KBM-7 (cell line): ENCODE data around the gene CCNI.
"Not testable (repeated sequence)": the region's sequence is repeated elsewhere in the genome, so short reads cannot be mapped to it uniquely, and the experiment has no call there.

Experiments
- DNase-seq: peaks from one replicate; pipeline ENCODE4 v3.0.0-alpha.2; 2015
- in situ Hi-C: fragments of 300-500 bp; cut with MboI; formaldehyde crosslinking; loops from 2 replicates; pipeline ENCODE4 v1.14.3; 2020; ENCODE audit warnings: low sequenced_read_pairs, low pct_unique_long_range_greater_than_20kb, mixed read lengths

Gene CCNI

DNA sequence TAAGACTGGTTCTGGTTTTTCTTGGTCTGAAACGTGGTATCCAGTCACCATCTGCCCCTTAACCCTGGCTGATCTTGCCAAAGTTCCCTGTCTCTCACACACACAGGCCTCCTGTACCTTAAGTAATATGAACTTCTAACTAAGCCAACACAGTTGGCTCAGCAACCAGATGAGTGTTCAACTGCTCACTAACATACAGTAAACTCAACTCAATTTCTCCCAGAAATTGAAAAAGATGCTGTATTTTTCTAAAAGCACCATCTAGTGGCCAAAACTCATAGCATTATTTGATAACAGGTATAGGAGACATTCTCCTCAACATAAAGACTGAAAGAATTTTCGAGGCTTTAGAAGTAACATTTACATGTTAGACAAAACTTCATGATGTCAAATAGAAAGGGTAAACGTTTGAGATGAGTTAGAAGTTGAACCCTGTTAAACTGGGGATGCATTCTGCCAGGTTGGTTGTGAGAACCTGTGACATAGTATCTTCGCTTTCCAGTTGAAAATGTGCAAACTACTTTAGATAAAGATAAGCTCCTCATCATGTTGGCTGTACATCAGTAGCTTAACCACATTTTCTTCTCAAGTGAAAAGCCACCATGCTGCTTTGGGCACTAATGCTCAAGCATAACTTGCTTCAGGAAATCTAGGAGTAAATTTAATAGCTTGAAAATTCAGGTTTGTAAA, 31.2 kb downstream of the CCNI start:
- in situ Hi-C loops = no loop called here
- DNase-seq = peak; percentile 52

DNA sequence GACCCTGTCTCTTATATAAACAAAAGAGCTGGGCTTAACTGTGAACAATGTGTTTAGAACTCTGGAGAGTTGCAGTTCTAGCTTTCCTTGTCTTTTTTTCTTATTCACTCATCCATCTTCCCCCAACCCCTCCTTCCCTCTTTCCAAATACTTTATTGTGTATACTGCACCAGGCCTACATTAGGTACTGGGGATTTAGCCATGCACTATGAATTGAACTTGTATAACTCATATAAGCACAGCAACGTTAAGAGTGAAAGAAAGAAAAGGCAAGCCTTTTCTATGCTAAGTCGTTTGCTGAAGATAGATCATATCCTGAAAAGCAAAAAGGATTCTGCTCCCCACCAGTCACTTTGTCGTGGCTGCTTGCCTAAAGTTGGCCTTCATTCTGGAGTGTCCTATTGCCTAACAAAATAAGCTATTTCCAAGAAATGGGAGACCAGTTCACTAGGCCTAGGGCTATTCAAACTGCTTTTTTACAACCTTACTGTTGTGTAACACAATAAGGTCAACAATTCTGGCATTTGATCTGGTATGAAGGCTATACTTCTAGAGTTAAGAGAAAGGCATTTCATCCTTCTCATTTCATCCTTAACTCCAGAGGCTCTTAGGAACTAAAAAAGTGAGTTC, 32.2 kb downstream of the CCNI start:
- no peak for DNase-seq
- in situ Hi-C loops = no loop called here

DNA sequence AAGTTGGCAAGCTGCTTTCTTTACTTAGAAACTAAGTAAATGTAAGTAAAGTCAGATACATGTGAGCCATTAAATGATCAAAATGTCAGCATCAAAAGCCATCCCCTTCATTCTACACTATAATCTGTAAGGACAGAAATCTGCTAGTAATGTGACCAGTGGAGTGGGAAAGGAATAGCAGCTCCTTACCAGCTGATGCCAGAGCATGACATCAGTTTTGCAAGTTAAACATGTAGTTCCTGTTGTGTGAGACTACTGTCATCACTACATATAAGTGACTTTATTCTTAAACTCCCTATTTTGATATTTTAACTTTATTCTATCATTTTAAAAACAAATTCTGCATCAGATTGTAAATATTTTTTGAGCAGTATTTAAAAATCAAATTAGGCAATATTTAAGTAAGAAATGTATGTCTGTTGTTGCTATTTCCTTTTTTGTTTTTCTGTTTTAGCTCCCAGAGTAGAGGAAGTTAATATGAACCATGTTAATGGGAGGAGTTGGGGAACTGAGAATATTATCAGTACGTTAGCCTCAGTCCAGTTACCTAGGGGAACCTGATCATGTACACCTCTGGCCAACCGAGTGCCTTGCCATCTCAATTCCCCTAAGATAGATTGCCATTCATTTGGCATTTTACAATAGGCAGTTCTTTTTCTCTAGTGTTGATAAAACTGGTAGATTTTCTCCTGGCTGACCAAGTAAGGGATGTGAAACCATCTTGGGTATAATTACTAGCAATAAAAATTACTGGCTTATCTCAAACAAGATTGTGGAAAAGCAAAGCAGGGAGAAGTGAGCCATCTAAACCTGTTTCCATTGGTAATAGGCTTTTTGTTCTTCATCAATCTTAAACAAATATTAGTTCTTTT, 34.7 kb downstream of the CCNI start:
- DNase-seq = peak; percentile 38
- in situ Hi-C loops = no loop called here

DNA sequence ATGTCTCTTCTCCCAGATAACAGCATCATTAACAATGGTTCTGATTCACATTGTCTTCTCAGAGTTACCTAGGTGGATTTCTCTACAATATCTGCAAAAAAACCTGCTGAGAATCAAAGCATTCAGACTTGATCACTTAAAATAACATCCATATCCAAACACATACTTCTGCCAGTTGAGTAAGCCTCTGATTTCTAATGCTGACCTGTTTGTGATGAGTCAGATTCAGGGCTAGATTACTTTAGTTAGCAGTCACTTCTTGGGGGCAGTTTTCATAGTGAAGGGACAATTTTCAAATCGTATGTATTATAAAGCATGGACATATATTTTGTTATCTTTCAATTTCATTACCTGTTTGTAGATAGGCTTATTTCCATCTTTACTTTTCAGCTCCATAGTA, 35.5 kb downstream of the CCNI start:
- in situ Hi-C loops = no loop called here
- DNase-seq = no peak

DNA sequence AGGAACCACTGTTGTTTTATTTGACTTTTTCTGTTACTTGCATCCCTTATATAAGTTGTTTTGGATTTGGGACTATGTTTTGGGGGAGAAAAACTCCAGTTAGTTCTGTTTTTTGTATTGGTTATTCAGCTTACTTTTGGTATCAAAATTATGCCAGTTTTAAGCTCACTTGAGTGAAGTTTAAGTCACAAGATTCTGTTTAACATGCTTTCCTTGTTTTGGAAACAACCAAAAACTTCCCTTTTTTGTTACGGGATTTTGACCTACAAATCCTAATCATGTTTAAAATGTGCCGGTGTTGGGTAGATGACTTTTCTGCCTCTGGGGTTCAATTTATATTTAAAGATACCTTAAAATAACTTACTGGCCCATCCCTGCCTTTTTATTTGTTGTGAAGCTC, 36.0 kb downstream of the CCNI start:
- DNase-seq = no peak
- in situ Hi-C loops = no loop called here

DNA sequence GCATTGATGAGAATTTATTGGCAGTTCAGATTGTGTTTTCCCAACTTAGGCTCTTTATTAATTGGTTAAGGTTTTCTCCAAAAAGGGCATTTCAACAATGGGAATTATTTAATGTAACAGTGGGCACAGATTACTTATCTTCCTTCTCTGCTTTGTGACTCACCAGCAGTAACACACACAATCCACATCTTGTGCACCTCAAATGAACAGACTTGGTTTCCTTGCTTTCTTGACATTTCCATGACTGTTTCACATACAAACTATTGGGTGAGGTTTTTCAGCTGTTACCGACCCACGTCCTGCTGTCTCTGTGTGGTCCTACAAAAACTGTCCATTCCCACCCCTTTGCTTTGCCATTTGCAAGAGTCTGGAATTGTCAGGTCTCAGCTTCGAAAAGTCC, 38.1 kb downstream of the CCNI start:
- no peak for DNase-seq
- in situ Hi-C loops = no loop called here

DNA sequence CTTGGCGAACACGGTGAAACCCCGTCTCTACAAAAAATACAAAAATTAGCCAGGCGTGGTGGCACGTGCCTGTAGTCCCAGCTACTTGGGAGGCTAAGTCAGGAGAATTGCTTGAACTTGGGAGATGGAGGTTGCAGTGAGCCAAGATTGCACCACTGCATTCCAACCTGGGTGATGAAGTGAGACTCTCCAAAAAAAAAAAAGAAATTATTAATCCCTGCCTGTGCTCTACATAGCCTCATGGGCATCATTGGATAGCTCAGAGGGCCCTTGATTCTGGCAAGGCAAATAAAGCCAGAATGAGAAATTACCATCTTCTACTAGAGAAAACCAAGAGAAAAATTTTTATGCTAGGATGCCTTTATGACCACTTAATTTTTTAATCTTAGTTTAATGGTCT, 38.6 kb downstream of the CCNI start:
- in situ Hi-C loops, DNase-seq: not testable (repeated sequence)

DNA sequence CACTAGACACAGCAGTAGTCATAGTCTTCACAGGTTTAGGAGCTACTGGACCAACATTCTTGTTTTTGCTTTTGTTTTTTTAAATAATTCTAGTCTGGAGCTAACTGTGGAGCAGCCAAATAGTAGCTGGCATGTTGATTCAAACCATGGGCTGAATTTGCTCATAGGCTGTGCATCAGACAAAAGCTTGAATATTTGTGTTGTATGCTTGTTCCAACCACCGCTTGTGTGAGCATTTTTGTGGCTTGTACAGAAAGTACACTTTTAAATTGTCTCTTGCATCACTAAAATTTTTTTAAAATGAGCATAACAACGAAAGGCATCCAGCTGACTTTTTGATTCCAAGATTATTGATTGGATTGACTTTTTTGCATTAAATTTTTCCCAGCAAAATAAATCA, 39.6 kb downstream of the CCNI start:
- DNase-seq = no peak
- in situ Hi-C loops = no loop called here

DNA sequence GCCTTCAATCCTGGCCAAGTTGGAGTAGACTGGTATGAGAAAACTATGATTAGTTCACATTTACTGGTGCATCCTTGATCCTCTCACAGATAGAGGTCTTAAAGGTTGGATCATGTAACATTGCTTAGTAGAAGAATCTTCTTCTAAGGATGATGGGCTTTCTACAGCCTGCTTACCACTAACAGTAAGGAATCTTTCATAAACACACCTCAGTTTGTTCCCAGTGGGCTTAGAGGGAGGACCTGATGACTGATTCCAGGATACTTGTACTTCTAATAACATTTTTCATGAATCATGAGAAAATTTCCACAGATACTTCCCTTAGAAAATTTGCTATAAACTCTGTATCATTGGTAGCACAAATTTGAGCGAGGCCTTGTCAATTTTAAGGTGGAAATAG, 40.6 kb downstream of the CCNI start:
- DNase-seq = no peak
- in situ Hi-C loops = no loop called here

DNA sequence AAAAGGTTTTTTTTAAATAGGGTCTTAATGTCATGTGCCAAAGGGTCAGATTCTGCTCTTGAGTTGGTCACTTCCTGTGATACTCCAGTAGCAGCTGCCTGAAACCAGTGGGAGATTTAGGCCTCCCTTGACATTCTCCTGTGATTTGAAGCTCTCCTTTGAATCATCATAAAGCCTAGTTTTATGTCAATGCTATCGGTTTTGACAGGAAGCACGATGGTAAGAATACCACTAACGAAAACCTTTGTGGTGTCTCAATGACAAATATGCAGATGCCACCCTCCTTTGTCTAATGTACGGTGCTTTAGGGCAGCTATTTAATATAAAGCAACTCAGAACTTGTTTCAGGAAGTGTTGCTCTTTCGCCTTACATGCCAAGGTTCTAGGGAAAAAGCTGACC, 44.2 kb downstream of the CCNI start:
- in situ Hi-C loops = no loop called here
- no peak for DNase-seq

DNA sequence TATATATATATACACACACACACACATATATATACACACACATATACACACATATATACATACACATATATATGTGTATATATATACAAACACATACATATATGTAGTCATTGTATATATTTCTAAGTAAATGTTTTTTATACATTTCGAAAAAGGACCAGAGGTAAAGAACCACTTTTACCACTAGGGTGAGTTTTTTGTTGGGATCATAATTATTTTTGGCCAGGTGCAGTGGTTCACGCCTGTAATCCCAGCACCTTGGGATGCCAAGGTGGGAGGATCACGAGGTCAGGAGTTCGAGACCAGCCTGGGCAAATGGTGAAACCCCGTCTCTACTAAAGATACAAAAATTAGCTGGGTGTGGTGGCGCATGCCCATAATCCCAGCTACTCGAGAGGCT, 46.0 kb downstream of the CCNI start:
- in situ Hi-C loops, DNase-seq: not testable (repeated sequence)

DNA sequence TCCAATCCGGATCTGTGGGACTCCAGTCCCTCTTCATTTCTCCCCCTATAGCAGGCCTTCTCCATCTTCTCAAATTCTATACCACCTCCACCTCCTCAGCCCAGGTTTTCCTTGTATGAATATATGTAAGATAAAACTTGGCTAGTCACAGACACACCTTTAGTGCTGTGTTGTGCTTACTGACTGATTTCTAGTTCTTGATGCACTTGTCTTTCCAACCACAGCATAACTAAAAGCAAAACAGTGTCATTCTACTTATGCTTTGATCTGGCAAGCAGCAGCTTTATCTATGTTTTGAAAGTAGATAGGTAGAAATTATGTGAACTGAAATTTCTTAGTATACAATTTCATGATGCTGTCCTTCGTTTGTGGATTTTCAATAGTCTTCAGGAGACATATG, 47.5 kb downstream of the CCNI start:
- DNase-seq = no peak
- in situ Hi-C loops = no loop called here

DNA sequence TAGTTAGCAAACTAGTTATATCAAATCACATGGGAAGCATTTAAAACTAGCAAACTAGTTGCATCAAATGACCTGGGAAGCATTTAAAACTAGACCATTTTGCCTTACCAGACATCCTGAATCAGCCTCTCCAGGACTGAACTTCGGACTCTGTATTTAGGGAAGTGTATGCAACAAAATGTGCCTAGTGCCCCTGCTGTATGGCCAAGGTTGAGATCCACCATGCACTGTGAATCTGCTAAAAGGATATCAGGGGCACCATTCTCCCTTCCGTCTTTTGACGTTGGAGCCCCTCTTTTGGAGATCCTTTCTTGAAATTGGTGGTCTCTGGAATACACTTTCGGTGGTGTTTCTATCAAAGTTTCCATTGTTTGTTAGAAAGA, 49.5 kb downstream of the CCNI start:
- in situ Hi-C loops = no loop called here
- DNase-seq = no peak

DNA sequence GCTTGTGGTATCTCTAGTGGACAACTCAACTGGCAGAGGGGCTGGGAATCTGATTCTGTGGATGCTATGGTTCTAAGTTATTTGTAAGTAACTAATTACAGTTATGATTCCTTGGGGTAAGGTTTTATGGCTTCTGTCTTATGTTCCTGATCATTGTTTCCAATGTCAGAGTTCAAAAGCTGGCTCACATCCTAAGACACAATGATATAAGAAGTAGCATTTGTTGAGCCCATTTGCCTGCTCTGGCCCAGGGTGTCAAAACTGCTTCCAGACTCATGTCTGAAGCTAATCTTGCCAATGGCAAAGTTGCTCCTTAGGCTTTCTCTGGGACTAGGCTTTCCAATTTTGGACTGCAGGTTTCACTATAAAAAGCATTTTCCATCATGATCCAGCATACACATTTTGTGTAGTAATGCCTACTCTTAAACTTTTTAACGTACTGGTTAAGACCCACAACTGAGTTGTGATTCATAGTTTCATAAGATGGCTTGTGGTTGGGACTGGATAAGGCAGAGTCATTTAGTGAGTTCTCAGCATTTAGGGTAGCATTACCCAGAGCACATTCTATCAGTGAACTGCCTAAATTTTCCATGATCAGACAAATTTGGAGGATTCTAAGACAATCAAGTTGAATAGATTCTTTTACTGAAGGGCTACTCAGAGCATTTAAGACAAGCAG, 50.0 kb downstream of the CCNI start:
- DNase-seq = no peak
- in situ Hi-C loops = no loop called here

DNA sequence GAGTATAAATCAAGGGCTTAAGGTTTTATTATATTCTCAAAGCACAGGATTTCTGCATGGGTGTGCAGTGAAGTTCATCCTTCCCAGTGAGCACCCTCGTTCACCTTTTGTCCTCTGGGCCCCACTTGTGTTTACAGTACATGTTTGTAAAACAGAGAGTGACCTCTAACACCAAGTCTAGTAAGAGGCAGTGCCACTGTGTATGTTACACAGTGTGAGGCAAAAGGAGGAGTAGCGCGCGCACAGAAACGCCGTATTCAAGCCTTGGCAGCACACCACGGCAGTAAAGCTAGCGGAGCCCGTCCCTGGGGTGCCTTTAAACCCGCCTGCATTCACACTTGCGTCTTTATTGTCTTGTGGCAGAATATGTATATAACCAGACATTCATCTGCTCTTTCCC, 51.9 kb downstream of the CCNI start:
- DNase-seq = no peak
- in situ Hi-C loops = no loop called here

DNA sequence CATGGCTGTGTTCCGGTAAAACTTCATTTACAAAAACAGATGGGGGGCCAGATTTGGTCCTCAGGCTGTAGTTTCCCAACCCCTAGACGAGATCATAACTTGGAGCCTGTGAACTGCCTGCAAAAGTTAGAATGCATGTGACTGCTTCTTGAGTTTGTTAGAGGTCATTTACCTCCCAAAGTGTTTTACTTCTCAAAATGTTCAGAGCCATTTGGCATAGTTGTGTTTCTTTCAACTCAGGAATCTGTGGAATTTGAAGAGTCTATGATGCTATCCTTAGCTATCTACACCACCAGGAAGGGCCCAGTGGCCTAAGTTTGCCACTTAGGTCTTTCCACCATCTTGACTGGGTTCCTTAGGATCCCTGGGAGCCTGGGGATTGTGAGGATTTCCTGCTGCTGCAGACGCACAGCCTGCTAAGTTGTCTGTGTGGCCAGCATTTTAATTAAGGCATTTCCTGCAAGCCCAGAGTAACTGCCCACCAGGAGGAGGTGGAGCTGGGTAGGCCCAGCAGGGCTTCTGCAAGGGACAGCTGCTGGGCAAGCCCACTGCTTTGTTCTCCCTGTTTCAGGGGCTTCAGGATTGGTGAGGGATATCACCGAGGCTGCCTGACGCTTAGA, 53.1 kb downstream of the CCNI start:
- in situ Hi-C loops = no loop called here
- no peak for DNase-seq

DNA sequence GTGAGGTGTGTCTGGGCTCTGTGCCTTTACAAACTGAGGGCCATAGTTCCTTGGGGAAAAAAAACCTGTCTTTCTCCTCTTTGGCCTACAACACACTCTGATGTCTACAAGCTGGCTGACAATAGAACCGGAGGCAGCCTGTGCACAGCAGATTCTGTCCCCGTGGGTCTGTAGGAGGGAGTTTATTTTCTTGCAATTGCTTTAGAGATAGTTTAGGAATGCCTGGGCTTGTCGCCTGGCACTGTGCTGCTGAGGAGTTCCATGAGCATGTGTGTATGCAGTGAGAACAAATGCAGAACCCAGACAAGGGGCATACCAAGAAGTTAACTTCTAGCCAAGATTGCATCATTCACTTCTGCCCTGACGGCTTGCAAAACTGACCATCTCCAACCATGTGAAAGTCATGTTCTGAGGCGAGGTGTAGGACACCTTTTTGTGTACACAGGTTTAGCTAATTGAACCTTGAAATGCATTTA, 54.1 kb downstream of the CCNI start:
- no peak for DNase-seq
- in situ Hi-C loops = no loop called here

DNA sequence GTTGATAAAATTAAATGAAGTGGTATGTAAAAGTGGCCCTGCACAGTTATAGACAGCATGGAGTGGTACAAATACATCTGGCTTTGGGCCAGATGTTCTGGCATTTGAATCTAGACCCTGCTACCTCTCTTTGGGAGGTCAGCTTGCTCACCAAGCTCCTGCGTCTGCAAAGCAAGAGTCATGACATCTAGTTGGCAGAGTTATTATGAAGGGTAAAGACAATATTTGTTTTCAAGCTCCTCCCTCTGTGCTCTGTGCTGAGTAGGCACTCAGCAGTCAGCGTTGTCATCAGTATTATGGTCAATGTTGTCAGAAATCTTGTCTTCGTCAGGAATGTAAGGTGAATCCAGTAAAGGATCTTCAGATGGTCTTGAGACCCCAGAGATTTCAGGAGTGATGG, 55.8 kb downstream of the CCNI start:
- DNase-seq = no peak
- in situ Hi-C loops = no loop called here

DNA sequence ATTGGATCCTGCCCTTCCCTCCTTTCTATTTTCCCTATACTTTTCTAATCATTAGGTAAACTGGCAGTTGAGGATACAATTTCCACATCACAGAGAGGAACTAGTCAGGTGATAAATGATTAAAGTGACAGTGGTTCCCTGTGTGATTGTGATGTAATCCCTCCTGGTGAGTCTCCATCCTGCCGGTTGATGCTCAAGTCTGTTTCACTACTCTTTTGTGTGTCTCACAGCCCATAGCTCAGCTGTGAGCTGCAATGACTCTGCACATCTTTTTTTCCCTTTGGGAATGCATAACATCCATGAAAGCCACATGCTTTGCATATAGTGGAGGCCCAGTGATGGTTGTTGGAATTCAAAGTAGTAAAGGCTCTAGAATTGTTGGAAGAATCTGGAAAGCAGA, 60.4 kb downstream of the CCNI start:
- in situ Hi-C loops = no loop called here

More for the DNA sequence above, 60.4 kb downstream of the CCNI start:
- no peak for DNase-seq
